Stimulated activated memory B cell treated with anti-CD40 and anti-IgM and Interleukin-4, amounts not matched to agents 10 μg/mL and 1 μg/mL and 100 μg/mL, for 72 hours (primary cell): ENCODE results near the gene HEXB.
"Not testable (repeated sequence)": the region's sequence is repeated elsewhere in the genome, so short reads cannot be mapped to it uniquely, and the experiment has no call there.

Experiments
- ATAC-seq: fragments of 150-1000 bp; cut with Tn5 transposase; 2 replicates; pipeline ENCODE4 v1.10.0; 2021
- H3K27ac Mint-ChIP-seq: one replicate; pipeline ENCODE4 v1.8.0; 2022; ENCODE audit warnings: mild to moderate bottlenecking, mixed read lengths
- H3K27me3 Mint-ChIP-seq: one replicate; pipeline ENCODE4 v1.8.0; 2022; ENCODE audit warnings: mixed read lengths
- H3K36me3 Mint-ChIP-seq: one replicate; pipeline ENCODE4 v1.8.0; 2022; ENCODE audit warnings: mixed read lengths
- H3K4me1 Mint-ChIP-seq: one replicate; pipeline ENCODE4 v1.8.0; 2022; ENCODE audit warnings: mixed read lengths
- H3K4me3 Mint-ChIP-seq: one replicate; pipeline ENCODE4 v1.8.0; 2022; ENCODE audit warnings: mild to moderate bottlenecking, moderate library complexity, mixed read lengths
- H3K9me3 Mint-ChIP-seq: one replicate; pipeline ENCODE4 v1.8.0; 2022; ENCODE audit warnings: mixed read lengths

The HEXB gene

DNA sequence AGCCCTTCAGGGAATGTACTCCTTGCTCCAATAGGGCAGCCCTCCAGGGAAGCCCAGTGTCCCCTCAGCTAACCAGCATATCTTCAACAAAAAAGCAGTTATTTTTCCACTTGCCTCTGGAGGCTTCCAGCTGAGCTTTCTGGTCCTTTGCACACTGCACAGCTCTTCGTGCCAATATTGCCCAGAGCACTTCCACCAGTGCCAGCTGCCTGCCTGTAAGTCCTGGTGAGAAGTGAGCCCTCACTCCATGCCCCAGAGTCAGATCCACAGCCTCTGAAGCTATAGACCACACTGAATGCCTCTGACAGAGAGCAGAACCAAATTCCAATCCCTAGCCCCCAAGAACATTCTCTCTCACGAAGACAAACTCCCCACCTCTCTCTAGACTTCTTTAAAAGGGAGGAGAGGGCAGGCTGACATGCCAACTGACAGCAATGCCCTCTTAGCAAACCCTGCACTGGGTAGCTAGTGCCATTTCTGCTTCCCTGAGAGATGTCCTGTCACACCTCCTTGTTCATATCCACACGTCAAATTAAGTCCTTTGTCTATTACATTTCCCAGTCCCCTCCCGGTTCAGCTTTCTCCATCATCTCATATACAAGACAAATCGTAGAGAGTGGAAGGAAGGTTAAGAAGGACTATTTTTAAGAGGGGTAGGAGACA lies 12.7 kb upstream of the HEXB start:
- Mint-ChIP-seq H3K27ac (no peak overlapping the region), H3K27me3 (peaks cover 23% of the 10 kb centered on the region), H3K4me3 (no peak overlapping the region), H3K36me3 (peaks cover 4% of the 10 kb centered on the region), H3K4me1 (no peaks in the 10 kb centered on the region), H3K9me3 (peaks cover 3% of the 10 kb centered on the region)
- no peak for ATAC-seq

DNA sequence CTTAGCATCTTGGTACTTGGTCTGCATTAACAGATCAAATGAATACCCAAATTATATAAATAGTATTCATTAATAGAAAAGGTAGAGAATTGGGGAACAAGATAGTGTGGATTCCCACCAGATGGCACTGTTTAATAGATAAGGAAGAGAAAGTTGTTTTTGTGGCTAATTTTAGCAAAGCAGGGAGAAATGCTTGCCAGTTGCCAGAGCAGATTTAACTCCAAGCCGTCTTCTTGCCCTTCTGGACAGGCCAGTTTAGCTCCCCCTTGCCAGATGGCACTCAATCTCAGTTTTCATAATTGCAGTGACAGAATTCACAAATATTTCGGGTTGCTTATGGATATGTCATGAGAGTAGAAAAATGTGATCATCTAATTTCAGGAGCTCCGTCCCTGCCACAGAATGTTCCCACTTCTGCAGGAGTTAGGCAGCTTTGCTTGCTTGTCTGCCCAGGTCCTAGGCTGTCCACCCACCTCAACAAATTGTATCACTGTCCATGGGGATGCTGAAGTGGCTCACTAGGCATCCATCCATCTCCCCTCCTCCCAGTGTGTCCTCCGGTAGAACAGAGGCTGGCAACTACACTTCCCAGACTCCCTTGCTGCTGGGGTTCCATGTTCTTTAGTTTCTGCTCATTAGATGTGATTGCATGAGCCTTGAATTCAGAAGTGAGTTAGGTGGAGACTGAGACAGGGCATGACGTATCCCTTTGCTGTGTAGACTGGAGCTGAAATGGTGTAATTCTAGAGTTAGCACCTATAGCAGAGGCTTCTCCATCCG lies 11.8 kb upstream of the HEXB start:
- Mint-ChIP-seq H3K27me3 (peaks cover 23% of the 10 kb centered on the region), H3K27ac (no peak overlapping the region), H3K4me1 (no peaks in the 10 kb centered on the region), H3K4me3 (no peak overlapping the region), H3K36me3 (peaks cover 4% of the 10 kb centered on the region), H3K9me3 (peaks cover 3% of the 10 kb centered on the region)
- ATAC-seq, result no peak

DNA sequence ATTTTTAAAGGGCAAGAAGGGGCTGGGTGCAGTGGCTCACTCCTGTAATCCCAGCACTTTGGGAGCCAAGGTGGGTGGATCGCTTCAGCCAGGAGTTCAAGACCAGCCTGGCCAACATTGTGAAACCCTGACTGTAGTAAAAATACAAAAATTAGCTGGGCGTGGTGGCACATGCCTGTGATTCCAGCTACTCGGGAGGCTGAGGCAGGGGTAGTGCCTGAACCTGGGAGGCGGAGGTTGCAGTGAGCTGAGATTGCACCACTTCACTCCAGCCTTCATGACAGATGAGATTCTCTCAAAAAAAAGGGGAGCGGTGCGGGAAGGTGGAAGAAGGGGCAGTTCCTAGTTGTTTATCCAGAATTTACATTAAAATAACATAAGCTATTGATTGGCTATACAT lies 8.6 kb upstream of the HEXB start:
- H3K4me1 Mint-ChIP-seq, H3K36me3 Mint-ChIP-seq, H3K4me3 Mint-ChIP-seq, ATAC-seq, H3K9me3 Mint-ChIP-seq, H3K27ac Mint-ChIP-seq: not testable (repeated sequence)
- H3K27me3 Mint-ChIP-seq, result peaks cover 24% of the 10 kb centered on the region

DNA sequence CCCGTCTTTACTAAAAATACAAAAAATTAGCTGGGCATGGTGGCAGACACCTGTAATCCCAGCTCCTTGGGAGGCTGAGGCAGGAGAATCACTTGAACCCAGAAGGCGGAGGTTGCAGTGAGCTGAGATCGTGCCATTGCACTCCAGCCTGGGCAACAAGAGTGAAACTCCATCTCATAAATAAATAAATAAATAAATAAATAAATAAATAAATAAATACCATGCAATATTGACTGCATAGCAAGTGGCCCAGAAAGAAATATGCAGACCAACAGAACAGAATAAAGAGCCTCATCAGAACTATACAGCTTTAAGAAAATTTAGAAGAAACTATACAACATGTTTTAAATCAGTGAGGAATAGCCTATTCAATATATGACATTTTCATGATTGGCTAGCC lies 6.9 kb upstream of the HEXB start:
- not testable (repeated sequence) for H3K36me3 Mint-ChIP-seq
- Mint-ChIP-seq H3K4me1 (peaks cover 12% of the 10 kb centered on the region), H3K27me3 (peaks cover 12% of the 10 kb centered on the region)

DNA sequence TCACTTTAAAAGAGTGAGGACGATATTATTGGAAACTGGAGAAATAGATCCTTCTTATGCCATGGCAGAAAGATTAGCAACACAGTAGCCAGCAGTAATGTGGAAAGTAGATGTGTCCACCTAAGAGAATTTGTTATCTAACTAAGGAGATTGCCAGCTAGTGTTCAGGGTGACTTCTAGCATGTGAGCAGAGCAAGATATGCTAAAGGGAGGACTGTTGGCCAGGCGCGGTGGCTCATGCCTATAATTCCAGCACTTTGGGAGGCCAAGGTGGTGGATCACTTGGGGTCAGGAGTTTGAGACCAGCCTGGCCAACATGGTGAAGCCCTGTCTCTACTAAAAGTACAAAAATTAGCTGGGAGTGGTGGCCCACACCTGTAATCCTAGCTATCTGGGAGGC lies 5.7 kb upstream of the HEXB start:
- H3K9me3 Mint-ChIP-seq, H3K4me3 Mint-ChIP-seq, ATAC-seq, H3K27ac Mint-ChIP-seq, H3K36me3 Mint-ChIP-seq: not testable (repeated sequence)
- Mint-ChIP-seq H3K27me3 (peaks cover 12% of the 10 kb centered on the region), H3K4me1 (peaks cover 12% of the 10 kb centered on the region)

More for the DNA sequence above, 6.9 kb upstream of the HEXB start:
- ATAC-seq, H3K9me3 Mint-ChIP-seq, H3K27ac Mint-ChIP-seq, H3K4me3 Mint-ChIP-seq: not testable (repeated sequence)

DNA sequence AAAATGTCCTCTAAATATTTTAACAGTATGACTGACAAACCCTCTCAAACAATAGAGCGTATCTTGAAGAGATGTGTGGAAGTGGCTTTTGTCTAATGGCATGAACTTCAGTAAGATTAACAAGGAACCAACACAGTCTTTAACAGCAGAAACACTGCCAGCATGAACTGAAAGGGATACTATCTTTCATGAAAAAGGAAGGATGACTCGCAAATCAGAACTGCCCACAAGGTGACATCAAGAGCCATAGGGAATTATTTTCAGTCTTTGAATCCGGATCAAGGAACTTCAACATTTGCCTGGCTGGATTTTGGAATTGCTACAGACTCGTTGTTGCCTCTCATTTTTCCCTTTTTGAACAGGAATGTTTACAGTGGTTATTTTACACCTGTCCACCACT lies 5.1 kb upstream of the HEXB start:
- peaks cover 12% of the 10 kb centered on the region for H3K27me3 Mint-ChIP-seq
- H3K4me1 Mint-ChIP-seq, result peaks cover 12% of the 10 kb centered on the region
- H3K27ac Mint-ChIP-seq, result no peak overlapping the region
- H3K9me3 Mint-ChIP-seq, result no peaks in the 10 kb centered on the region
- no peak overlapping the region for H3K4me3 Mint-ChIP-seq
- H3K36me3 Mint-ChIP-seq, result no peaks in the 10 kb centered on the region
- ATAC-seq, result no peak

DNA sequence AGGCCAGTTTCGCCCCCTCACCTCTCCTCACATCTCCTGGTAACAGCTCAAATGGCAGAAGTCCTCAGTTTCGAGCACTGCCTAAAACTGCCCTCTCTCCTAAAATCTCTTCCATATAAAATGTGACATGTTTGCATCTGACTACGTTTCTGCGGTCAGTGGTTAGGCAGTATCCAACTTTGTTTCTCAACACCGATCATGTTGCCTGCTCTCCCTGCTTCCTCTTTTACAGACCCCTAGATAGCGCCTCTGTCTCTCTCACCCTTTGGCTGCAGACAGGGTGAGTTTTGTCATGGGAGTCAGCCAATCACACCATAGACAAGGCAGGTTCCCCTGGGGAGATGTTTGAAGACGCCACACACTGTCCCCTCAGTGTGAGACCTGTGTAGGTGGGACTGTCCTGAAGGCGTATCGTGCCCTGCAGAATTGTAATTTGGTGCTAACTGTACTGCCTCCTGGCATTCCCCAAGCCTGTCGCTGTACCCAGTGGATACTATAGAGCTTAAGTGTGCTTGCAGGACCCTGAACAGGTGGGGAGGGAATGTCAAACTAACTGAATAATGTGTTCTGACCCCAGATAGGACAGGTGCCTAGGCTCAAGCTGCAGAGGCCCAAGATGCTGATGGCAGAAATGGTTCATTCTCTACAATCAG lies 1.1 kb downstream of the HEXB start:
- H3K36me3 Mint-ChIP-seq, result peaks cover 13% of the 10 kb centered on the region
- H3K9me3 Mint-ChIP-seq, result no peaks in the 10 kb centered on the region
- H3K27ac Mint-ChIP-seq, result peak overlapping the region; percentile 61
- peak; percentile 89 for ATAC-seq
- H3K4me1 Mint-ChIP-seq, result peaks cover 30% of the 10 kb centered on the region
- H3K4me3 Mint-ChIP-seq, result peak overlapping the region; percentile 74
- H3K27me3 Mint-ChIP-seq, result no peaks in the 10 kb centered on the region

DNA sequence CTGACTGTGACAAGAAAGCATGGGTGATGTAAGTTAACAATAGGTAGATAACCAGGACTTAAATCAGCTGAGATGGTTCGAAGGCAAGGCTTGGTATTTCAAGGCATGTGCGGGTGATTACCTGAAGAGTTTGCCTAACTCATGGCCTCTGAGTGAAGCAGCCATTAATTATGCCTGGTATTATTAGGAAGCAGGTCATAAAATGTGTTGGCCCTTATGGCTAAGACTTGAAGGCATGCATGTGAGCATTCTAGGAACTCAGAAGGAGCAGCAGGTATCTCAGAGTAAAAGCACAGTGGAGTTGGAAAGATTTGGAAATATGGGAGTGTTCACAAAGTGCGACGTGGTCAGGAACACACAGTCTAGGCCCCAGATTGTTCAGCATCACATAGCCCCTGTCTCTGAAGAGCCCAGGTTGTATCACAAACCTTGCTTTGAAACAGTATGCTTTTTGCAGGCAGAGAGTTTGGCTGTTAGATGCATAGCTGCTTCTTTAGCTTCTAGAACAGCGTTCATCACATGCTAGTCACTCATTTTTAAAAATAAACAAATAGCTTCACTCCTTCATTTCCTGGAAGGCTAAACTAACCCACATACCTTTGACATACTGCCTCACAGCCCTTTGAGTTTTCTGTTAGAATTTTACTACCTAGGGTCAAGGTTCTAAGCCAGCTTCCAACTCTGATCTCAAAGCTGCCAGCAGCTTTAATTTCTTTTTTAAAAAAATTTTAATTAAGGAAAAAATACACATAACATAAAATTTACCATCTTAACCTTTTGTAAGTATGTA lies 2.1 kb downstream of the HEXB start:
- peaks cover 13% of the 10 kb centered on the region for H3K36me3 Mint-ChIP-seq
- no peak overlapping the region for H3K4me3 Mint-ChIP-seq
- ATAC-seq, result no peak
- peaks cover 21% of the 10 kb centered on the region for H3K4me1 Mint-ChIP-seq
- no peak overlapping the region for H3K27ac Mint-ChIP-seq
- H3K9me3 Mint-ChIP-seq, result no peaks in the 10 kb centered on the region
- no peaks in the 10 kb centered on the region for H3K27me3 Mint-ChIP-seq

DNA sequence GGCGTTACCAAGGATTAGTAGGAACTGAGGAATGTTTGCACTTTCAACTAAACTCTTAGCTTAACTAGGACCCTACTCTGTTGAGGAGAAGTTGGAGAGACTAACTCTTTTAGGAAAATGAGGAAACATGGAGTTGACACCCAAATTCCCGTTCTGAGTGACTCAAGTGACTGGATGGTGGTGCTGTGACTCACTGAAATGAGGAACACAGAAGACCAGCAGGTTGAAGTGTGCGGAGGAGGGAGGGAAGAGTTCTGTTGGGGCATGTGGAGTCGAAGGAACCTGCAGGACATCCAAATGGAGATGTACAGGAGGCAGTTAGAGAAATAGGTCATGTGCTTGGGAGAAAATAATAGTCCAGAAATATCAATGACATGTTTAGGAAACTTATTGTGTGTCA lies 8.2 kb downstream of the HEXB start:
- Mint-ChIP-seq H3K36me3 (peaks cover 34% of the 10 kb centered on the region), H3K27me3 (no peaks in the 10 kb centered on the region), H3K4me1 (no peaks in the 10 kb centered on the region), H3K4me3 (no peak overlapping the region), H3K9me3 (no peaks in the 10 kb centered on the region), H3K27ac (no peak overlapping the region)
- no peak for ATAC-seq

DNA sequence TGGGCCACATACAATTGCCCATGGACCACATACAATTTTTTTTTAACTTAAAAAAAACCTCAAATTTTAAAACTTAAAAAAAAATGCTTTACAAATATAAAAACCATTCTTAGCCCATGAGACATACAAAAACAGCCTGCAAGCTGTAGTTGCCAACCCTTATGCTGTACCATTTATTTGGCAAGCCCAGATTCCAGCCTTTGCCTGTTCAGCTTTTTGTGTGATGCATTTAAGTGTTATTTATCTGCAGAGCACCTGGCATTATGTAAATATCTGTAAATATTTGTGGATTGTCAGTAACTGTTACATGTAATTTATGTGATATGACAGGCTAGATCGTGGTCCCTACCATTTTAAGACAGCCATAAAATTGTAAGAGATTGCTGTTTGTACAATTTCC lies 32.6 kb downstream of the HEXB start:
- no peak for ATAC-seq
- Mint-ChIP-seq H3K9me3 (no peaks in the 10 kb centered on the region), H3K36me3 (peaks cover 53% of the 10 kb centered on the region), H3K27ac (no peak overlapping the region), H3K4me3 (no peak overlapping the region), H3K4me1 (no peaks in the 10 kb centered on the region), H3K27me3 (no peaks in the 10 kb centered on the region)

DNA sequence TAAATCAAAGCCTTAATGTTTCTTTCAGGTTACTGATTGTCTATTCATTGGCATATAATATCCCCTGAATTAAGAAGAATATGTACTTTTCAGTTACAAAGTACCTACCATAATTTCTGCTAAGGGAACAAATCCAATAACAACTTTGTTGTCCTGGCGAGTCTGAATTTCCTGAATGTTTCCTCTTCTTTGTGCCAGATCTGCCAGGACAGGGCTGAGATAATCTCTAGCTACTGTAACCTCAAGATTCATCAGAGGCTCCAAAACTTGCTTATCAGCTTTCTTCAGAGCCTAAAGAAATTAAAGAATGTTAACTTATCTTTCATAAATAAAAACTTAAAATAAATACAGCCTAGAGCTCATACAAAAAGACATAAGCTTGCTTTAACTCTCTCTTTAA lies 37.2 kb downstream of the HEXB start:
- no peak overlapping the region for H3K4me3 Mint-ChIP-seq
- peaks cover 50% of the 10 kb centered on the region for H3K36me3 Mint-ChIP-seq
- no peaks in the 10 kb centered on the region for H3K27me3 Mint-ChIP-seq
- ATAC-seq, result no peak
- no peaks in the 10 kb centered on the region for H3K9me3 Mint-ChIP-seq
- H3K27ac Mint-ChIP-seq, result no peak overlapping the region
- no peaks in the 10 kb centered on the region for H3K4me1 Mint-ChIP-seq

DNA sequence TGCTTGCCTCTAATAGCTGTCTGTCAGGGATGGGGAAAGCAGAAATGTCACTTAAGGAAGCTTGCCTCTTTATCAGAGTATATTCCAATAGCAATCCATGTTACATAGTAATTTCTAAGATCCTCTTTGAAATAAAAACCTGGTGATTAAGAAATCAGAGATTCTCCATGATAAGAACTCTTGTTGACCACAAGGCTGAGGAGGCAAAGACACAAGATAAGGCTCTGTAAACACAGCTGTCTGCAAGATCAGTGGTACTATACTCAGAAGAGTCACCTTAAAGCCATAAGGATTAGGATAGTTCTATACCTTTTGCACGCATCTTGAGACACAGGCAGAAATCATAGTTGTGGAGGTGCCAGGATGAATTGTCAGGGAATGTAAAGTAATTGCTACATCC lies 40.3 kb downstream of the HEXB start:
- no peak overlapping the region for H3K27ac Mint-ChIP-seq
- no peak for ATAC-seq
- H3K9me3 Mint-ChIP-seq, result no peaks in the 10 kb centered on the region
- H3K4me3 Mint-ChIP-seq, result no peak overlapping the region
- H3K36me3 Mint-ChIP-seq, result peaks cover 42% of the 10 kb centered on the region
- no peaks in the 10 kb centered on the region for H3K4me1 Mint-ChIP-seq
- no peaks in the 10 kb centered on the region for H3K27me3 Mint-ChIP-seq

DNA sequence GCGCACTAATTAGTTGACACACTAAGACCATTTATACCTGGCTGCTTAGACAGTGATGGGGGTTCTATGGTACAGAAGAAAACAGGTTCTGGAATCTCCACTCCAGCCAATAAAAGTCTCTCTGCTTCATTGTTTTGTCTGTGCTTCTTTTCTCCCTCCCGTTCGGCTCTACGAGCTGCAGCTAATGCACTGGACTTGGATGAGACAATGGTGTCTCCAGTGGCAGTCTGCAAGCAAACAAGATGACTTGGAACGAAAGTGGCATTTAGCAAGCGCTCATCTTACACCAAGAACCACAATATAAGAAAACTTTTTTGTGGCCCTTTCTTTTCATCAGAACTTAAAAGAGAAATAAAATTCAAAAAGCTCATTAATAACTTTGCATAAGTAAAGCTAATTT lies 51.7 kb downstream of the HEXB start:
- ATAC-seq, result no peak
- Mint-ChIP-seq H3K27me3 (no peaks in the 10 kb centered on the region), H3K4me1 (no peaks in the 10 kb centered on the region), H3K4me3 (no peak overlapping the region), H3K9me3 (no peaks in the 10 kb centered on the region), H3K27ac (no peak overlapping the region), H3K36me3 (peaks cover 62% of the 10 kb centered on the region)

DNA sequence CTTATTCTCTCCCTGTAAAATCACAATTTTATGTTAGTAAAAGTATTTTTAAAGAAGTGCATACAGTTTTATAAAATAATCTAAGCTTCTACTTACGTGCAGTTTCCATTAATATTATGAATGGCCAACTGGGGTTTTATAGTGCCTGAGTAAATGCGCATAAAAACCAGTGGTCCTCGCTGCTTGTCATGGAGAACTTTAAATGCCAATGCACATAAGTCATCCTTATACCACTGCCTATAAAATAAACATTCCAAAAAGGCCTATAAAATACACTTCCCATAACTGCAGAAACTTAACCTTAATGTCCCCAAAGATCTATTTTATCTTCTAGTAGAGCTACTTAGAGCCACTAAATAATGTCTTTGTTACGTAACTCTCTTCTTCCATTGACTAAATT lies 53.4 kb downstream of the HEXB start:
- Mint-ChIP-seq H3K4me3 (no peak overlapping the region), H3K4me1 (no peaks in the 10 kb centered on the region), H3K27me3 (no peaks in the 10 kb centered on the region), H3K9me3 (no peaks in the 10 kb centered on the region), H3K36me3 (peaks cover 54% of the 10 kb centered on the region), H3K27ac (no peak overlapping the region)
- no peak for ATAC-seq

DNA sequence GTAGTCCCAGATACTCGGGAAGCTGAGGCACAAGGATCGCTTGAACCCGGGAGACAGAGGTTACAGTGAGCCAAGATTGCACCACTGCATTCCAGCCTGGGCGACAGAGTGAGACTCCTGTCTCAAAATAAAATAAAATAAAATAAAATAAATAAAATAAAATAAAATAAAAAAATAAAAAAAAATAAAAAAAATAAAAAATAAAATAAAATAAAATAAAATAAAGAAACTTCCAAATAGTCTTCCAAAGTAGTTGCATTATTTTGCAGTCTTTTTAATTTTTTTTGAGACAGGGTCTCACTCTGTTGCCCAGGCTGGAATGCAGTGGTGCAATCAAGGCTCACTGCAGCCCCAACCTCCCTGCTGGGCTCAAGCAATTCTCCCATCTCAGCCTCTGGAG lies 63.7 kb downstream of the HEXB start:
- not testable (repeated sequence) for H3K27ac Mint-ChIP-seq, H3K4me1 Mint-ChIP-seq, ATAC-seq, H3K27me3 Mint-ChIP-seq, H3K9me3 Mint-ChIP-seq, H3K4me3 Mint-ChIP-seq
- peaks cover 76% of the 10 kb centered on the region for H3K36me3 Mint-ChIP-seq
